Epithelial cell of prostate (primary cell): ENCODE results near the gene ATAD3B.
A peak's percentile ranks its signal among the peaks of the same experiment; 100 is the strongest.
"Not testable (repeated sequence)": the region's sequence is repeated elsewhere in the genome, so short reads cannot be mapped to it uniquely, and the experiment has no call there.

ENCODE experiments used
- DNase-seq: peaks from one replicate; pipeline ENCODE4 v3.0.0-alpha.2; 2011; ENCODE audit warnings: low read depth, low spot score
- H3K27ac ChIP-seq: fragments of 450-650 bp; 2 replicates; pipeline ENCODE4 v1.5.1; 2017; ENCODE audit warnings: mild to moderate bottlenecking

The ATAD3B gene

GRCh38 chr1:1449099-1449739, 22.3 kb upstream of the ATAD3B start, which contains the start of gene ATAD3C:
TSS of gene ATAD3C (plus strand) at chr1:1449689. CDS start at chr1:1450684, 995 bp downstream.
- no peak within 1 kb of the TSS for H3K27ac ChIP-seq
- DNase-seq: no peak

- not testable (repeated sequence) for DNase-seq, H3K27ac ChIP-seq
Observed at GRCh38 chr1:1450616-1451015, 20.9 kb upstream of the ATAD3B start.

DNA sequence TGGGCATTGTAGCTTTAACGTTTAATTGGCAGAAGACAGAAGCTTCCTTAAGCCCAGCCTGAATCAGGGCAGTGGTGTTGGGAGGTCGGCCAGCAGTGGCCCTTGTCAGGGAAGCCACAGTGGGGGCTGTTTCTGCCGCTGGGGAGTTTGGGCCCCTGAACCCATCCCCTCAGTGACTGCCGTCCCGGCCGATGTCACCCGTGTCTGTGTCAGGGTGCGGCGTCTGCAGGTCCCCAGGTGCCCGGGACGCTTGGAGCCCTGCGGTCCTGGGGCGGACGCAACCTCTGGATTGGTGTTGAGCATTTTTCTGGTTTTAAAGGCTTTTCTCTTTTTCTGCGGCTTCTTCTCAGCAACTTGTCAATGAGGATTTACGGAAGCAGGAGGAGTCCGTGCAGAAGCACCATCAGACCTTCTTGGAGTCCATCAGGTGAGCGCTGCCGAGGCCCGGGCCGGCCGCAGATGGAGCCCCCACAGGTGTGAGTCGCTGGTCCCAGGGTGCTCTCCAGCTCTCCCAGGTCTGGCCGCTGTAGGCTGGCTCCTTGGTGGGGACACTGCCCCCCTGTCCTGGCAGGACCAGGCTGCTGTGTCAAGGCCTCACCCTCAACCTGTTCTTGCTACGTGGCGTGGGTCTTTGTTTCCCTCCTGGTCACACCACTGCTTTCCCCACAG, 19.7 kb upstream of the ATAD3B start:
- DNase-seq: no peak
- no peak overlapping the region for H3K27ac ChIP-seq

GRCh38 chr1:1452365-1452739, 19.2 kb upstream of the ATAD3B start:
- H3K27ac ChIP-seq, DNase-seq: not testable (repeated sequence)

GRCh38 chr1:1452882-1453281, 18.7 kb upstream of the ATAD3B start:
- DNase-seq: no peak
- H3K27ac ChIP-seq: no peak overlapping the region

- H3K27ac ChIP-seq, DNase-seq: not testable (repeated sequence)
Observed at GRCh38 chr1:1454286-1455056, 17.1 kb upstream of the ATAD3B start.

- DNase-seq: no peak
- H3K27ac ChIP-seq: no peak overlapping the region
Observed at GRCh38 chr1:1455366-1455884, 16.1 kb upstream of the ATAD3B start.

DNA sequence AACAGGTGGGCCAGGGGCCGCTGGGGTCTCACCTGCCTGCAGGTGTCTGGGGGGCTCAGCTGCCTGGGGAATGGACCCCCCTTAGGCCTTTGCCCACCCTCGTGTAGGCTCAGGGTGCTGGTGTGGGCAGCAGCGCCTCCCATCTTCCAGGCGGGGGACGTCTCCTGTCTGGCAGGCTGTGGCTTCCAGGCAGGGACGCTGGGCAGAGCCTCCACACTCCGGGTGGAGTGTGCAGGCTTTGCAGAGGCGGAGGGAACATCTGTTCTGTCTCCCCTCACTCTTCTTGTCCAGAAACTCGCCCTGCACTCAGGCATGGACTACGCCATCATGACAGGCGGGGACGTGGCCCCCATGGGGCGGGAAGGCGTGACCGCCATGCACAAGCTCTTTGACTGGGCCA, 15.6 kb upstream of the ATAD3B start:
- DNase-seq, H3K27ac ChIP-seq: not testable (repeated sequence)

DNA sequence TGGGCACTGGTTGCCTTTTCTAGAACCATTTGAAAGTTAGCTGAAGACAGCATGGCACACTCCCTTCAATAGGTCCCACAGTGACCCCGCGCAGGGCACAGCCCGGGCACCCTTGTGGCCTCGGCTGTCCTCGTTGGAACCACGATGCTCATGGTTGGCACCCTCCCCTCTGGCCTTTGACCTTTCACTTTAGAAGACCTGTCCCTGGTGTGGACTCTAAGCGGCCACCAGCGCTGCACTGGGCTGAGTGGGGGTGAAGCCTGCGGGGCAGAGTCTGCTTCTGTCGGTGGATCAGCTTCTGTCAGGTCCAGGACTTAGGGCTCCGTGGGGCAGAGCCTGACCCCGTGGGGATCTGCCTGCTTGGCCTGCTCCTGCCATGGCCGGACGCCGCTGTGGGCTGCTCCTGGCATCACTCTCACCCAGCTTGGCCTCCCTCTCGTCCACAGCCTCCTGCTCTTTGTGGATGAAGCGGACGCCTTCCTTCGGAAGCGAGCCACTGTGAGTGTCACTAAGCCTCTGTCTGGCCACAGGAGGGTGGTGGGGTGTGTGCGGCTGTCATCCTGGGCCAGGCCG, 14.8 kb upstream of the ATAD3B start:
- not testable (repeated sequence) for H3K27ac ChIP-seq

DNA sequence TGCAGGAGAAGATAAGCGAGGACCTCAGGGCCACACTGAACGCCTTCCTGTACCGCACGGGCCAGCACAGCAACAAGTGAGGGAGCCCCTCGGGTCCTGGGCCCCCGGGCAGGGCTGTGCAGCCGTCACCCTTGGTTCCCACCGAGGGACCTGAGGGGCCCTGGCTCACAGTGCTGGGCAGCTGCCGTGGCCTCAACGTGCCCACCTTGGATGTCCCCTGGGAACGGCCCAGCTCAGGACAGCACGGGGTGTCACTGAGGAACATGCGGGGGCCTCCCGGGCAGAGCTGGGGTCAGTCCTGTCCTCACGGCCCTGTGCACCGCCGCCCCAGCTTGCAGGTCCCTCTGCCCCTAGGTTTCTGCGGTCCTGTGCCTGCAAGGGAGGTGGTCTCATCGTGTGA, 12.4 kb upstream of the ATAD3B start:
- not testable (repeated sequence) for DNase-seq, H3K27ac ChIP-seq

More for the DNA sequence above, 14.8 kb upstream of the ATAD3B start:
- not testable (repeated sequence) for DNase-seq

DNA sequence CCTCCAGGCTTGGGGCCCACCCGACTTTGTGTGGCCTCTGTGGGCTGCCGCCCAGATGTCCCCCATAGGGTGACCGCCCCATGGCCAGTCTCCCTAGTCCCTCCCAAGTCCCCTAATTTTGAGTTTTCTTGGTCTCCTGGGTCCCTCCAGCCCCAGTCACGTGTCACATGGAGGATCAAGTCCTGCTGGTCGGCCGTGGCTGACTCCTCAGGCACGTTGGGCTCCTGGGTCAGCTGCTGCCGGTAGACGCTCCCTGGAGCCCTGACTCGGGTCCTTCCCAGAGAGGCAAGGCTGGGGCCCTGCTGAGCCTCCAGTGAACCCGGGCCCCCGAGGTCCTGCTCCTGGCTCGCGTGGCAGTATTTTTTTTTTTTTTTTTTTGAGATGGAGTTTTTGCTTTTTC, 11.9 kb upstream of the ATAD3B start:
- H3K27ac ChIP-seq, DNase-seq: not testable (repeated sequence)

DNA sequence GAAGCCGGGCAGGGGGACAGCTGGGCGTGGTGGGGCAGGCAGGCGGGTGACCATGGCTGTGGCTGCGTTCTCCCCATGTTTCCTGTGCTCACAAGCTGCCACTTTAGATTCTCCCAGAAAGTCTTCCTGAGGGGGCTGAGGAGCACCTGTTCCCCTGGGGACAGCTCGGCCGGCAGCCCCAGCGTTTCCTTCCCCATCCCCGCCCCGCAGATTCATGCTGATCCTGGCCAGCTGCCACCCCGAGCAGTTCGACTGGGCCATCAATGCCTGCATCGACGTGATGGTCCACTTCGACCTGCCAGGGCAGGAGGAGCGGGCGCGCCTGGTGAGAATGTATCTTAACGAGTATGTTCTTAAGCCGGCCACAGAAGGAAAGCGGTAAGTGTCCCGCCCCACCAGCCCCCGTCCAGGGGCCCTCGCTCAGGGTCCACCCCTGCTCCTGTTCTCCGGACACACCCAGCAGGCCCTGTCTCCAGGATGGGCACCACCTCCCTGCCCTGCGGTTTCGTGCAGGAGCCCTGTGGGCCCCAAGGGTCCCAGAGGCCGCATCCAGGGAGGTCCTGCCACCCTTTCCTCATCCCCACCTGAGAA, 10.9 kb upstream of the ATAD3B start:
- no peak for DNase-seq
- no peak overlapping the region for H3K27ac ChIP-seq

GRCh38 chr1:1461721-1462317, 9.7 kb upstream of the ATAD3B start:
- peak overlapping the region; percentile 95 for H3K27ac ChIP-seq
- no peak for DNase-seq

GRCh38 chr1:1462318-1462966, 9.1 kb upstream of the ATAD3B start:
- peak overlapping the region; percentile 95 for H3K27ac ChIP-seq
- DNase-seq: no peak

DNA sequence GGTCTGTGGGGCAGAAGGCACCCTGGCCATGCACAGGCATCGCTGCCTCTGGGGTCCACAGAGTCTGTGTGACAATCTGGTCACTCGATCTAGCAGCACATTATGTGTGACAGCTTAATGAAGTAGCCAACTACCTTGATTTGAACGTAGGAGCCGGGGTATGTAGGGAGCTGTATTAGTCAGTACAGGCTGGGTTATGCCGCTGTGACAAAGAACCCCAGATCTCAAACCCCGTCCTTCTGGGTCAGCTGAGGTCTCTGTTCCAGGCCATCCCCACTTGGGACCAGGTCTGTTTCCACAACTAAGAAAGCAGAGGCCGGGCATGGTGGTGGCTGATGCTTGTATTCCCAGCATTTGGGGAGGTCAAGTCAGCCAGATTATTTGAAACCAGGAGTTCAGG, 8.3 kb upstream of the ATAD3B start:
- no peak for DNase-seq
- peak overlapping the region; percentile 95 for H3K27ac ChIP-seq

DNA sequence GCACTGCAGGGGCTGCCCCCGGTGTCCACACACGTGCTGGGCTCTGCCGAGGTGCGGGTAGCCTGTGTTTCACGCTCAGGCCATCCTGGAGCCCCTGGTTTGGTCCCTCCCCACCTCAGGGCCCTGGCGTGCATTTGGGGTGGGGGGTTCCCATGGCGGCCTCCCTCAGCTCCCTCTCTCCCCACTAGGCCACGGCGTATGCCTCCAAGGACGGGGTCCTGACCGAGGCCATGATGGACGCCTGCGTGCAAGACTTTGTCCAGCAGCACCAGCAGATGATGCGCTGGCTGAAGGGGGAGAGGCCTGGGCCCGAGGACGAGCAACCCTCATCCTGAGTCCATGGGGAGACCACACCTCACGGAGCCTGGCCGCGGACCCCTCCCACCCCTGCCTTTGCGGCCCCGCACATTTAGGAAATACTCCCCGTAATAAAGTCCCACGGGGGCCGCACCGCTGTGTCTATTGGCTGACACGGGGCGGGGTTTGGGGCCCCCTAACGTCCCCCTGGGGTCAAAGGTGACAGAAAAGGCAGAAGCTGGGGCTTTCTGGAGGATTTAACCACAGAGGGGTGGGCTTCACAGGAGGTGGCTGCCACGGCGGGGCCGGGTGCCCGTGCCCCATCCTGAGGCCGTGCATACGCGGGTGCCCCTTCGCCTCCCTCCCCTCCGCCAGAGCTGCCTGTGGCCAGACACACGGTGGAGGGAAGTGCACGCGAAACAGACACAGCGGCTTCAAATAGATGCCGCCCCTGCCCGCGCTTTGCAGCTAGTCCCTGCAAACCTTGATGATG, 3.2 kb upstream of the ATAD3B start:
- not testable (repeated sequence) for H3K27ac ChIP-seq, DNase-seq

GRCh38 chr1:1470626-1471388, 758 bp upstream of the ATAD3B start:
- H3K27ac ChIP-seq: peak overlapping the region; percentile 76
- no peak for DNase-seq
